Body of pancreas (tissue), 4 donors: Measurements from ENCODE around the gene COL5A1. TPM values are rescaled to one million over a fixed set of nuclear protein-coding genes. Genes with fewer than 3 reads are reported as not detected.

ENCODE experiments used
- ATAC-seq: fragments of 150-250 bp; one replicate; pipeline ENCODE4 v1.9.1; 2016
- DNase-seq, 4 donors: peaks; one replicate each; pipeline ENCODE4 v3.0.0-alpha.2; 2019
- H3K27ac ChIP-seq, 4 donors: fragments of 200-600 bp; sonication (generic); 1 replicate in 3 of 4; 2 replicates in 1 of 4; pipeline versions ENCODE4 v1.5.1 to v1.6.1; 2016 to 2019; ENCODE audit warnings: mild to moderate bottlenecking in 1 of 4, mixed read lengths in 1 of 4, moderate library complexity in 1 of 4
- H3K27me3 ChIP-seq, 2 donors: fragments of 200-600 bp; sonication (generic); one replicate each; pipeline ENCODE4 v1.6.0; 2016; ENCODE audit warnings: mild to moderate bottlenecking in 1 of 2
- H3K36me3 ChIP-seq, 2 donors: fragments of 200-600 bp; sonication (generic); replicated peaks in 1 of 2; 2 replicates each; pipeline ENCODE4 v1.5.1; 2016; ENCODE audit warnings: low read depth in 2 of 2; ENCODE audit not compliant: insufficient read depth in 1 of 2
- H3K4me1 ChIP-seq: fragments of 200-600 bp; sonication (generic); one replicate; pipeline ENCODE4 v1.6.0; 2016
- H3K4me3 ChIP-seq, 2 donors: fragments of 200-600 bp; sonication (generic); 1 replicate in 1 of 2; 2 replicates in 1 of 2; pipeline ENCODE4 v1.5.1; 2016 to 2019
- H3K9me3 ChIP-seq, 3 donors: fragments of 200-600 bp; sonication (generic); 1 replicate in 2 of 3; 2 replicates in 1 of 3; pipeline ENCODE4 v1.5.1; 2016
- POLR2A ChIP-seq, 3 donors: fragments of 450-650 bp; IDR thresholded peaks; one replicate each; pipeline ENCODE4 v1.6.1; 2016; ENCODE audit warnings: antibody characterized with exemption in 3 of 3, mild to moderate bottlenecking in 2 of 3
- WGBS, 2 donors: methylation state at CpG; one replicate each; pipeline ENCODE4 v1.1.5; 2017; 5-methylcytosine and 5-hydroxymethylcytosine counted together
- intact Hi-C: fragments of 100-400 bp; cut with DNase I; formaldehyde crosslinking; loops from one replicate; pipeline ENCODE4 v1.15.1; 2023
- total RNA-seq, 2 donors: library from RNA; depleted of rRNA; stranded (reverse); fragments of >200 nt; gene quantifications; one replicate each; pipeline ENCODE4 v1.1.0, GENCODE V29; 2016
- TF ChIP-seq, protein P1 (sequence below), 7 experiments: fragments of 450-650 bp in 4 of 7; fragments of 200-600 bp in 3 of 7; sonication (generic) in 3 of 7; IDR thresholded peaks; one replicate each; pipeline ENCODE4 v1.5.1; 2016 to 2019; ENCODE audit warnings: antibody characterized with exemption in 7 of 7

COL5A1 gene
- total RNA-seq, 2 donors from 2014 or later: 7.0 to 14.5 TPM

DNA sequence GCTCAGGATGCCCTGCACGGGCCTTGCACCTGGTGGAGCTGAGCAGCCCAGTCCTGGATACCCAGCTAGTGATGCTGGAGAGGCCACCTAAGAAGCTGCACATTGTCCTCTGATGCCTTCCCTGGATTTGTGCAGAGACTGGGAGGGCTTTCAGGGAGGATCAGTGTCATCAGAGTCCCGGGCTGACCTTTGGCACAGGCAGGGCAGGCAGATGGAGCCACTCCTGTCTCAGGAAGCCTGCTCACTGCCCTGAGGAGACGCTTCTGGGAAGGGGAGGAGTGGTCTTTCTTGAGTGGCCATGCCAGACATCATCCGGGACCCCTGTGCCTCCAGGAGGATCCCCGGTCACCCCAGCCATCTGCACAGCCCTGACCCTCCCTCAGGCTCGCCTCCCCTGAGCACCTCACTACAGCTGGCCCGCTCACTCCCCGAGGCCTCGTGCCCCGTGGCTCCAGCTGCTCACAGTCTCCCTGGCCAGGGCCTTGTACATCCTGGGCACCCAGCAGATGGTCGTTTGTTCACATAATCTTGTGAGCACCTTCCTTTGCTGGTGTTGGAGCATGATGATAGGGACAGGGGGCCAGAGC, 191.8 kb downstream of the COL5A1 start:
- 59 to 63% methylated on average over 9 to 11 of the region's 11 CpGs for WGBS, 2 donors
- Histone ChIP-seq H3K27ac (no peak overlapping the region), H3K4me3 (no peak overlapping the region), H3K4me1 (no peaks in the 10 kb centered on the region), H3K36me3 (no peaks in the 10 kb centered on the region), H3K9me3 (no peaks in the 10 kb centered on the region), H3K27me3 (no peaks in the 10 kb centered on the region)
- intact Hi-C loops: no loop called here
- ATAC-seq (no peak), DNase-seq (no peak)
- no peak for TF ChIP-seq POLR2A (IDR thresholded peaks at IDR 0.05)
- TF ChIP-seq, protein P1, sequence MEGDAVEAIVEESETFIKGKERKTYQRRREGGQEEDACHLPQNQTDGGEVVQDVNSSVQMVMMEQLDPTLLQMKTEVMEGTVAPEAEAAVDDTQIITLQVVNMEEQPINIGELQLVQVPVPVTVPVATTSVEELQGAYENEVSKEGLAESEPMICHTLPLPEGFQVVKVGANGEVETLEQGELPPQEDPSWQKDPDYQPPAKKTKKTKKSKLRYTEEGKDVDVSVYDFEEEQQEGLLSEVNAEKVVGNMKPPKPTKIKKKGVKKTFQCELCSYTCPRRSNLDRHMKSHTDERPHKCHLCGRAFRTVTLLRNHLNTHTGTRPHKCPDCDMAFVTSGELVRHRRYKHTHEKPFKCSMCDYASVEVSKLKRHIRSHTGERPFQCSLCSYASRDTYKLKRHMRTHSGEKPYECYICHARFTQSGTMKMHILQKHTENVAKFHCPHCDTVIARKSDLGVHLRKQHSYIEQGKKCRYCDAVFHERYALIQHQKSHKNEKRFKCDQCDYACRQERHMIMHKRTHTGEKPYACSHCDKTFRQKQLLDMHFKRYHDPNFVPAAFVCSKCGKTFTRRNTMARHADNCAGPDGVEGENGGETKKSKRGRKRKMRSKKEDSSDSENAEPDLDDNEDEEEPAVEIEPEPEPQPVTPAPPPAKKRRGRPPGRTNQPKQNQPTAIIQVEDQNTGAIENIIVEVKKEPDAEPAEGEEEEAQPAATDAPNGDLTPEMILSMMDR (IDR thresholded peaks at IDR 0.05): no peak

DNA sequence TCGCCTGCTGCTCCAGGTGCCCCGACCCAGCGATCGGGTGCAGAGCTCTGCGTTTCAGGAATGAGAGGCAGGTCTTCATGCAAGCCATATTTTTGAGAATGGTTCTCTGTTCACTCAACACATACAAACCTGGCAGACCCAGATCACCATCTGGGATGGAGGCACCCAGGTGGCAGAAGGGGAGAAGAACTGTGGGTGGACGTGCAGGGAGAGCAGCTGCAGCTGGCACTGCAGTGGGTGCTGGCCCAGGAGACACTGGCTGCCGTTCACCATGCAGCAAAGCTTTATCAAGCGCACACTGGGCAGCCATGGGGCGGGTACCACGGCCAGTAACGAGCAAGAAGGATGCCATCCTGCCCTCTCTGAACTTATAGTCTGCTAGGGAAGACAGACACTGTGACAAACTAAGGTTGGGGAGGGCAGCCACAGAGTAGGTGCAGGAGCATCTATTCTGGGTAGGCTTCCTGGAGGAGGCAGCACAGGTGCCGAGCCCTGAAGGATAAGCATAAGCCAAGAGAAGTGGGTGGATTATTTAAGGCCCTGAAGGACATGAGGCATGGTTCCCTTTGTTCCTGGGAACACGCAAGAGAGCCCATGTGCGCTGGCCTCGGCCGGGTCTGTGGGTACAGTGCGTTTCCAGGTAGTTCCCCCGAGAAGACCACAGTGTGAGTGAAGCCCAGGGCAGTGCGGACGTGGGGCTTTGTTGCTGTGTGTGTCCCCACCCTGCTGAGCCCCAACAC, 192.8 kb downstream of the COL5A1 start:
- ATAC-seq (no peak), DNase-seq (no peak)
- no peak overlapping the region for H3K4me3 ChIP-seq
- no peaks in the 10 kb centered on the region for H3K36me3 ChIP-seq
- no peak overlapping the region for H3K27ac ChIP-seq
- 77 to 78% methylated on average over 16 to 20 of the region's 20 CpGs for WGBS, 2 donors
- no peak for TF ChIP-seq POLR2A (IDR thresholded peaks at IDR 0.05)
- TF ChIP-seq, protein P1 (IDR thresholded peaks at IDR 0.05): no peak
- no peaks in the 10 kb centered on the region for H3K4me1 ChIP-seq
- H3K27me3 ChIP-seq: no peaks in the 10 kb centered on the region
- intact Hi-C loops: no loop called here
- H3K9me3 ChIP-seq: no peaks in the 10 kb centered on the region

DNA sequence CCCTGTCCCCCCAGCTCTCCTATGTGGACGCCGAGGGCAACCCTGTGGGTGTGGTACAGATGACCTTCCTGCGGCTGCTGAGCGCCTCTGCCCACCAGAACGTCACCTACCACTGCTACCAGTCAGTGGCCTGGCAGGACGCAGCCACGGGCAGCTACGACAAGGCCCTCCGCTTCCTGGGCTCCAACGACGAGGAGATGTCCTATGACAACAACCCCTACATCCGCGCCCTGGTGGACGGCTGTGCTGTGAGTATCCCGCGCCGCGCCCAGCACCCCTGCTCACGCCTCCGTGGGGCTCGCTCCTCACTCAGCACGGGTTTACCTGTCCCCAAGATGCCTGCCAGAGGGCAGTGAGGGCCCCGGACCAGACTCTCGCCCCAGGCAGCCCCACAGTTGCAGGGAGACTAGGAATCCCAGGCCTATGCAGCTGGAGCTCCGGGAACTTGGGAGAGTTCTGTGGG, 193.4 kb downstream of the COL5A1 start:
- no peaks in the 10 kb centered on the region for H3K9me3 ChIP-seq
- DNase-seq (no peak), ATAC-seq (no peak)
- WGBS, 2 donors: 67 to 70% methylated on average over 17 to 22 of the region's 25 CpGs
- H3K36me3 ChIP-seq: no peaks in the 10 kb centered on the region
- H3K27ac ChIP-seq: no peak overlapping the region
- no peaks in the 10 kb centered on the region for H3K4me1 ChIP-seq
- intact Hi-C loops: no loop called here
- TF ChIP-seq, protein P1 (IDR thresholded peaks at IDR 0.05): no peak
- TF ChIP-seq POLR2A (IDR thresholded peaks at IDR 0.05): no peak
- no peaks in the 10 kb centered on the region for H3K27me3 ChIP-seq
- H3K4me3 ChIP-seq: no peak overlapping the region

DNA sequence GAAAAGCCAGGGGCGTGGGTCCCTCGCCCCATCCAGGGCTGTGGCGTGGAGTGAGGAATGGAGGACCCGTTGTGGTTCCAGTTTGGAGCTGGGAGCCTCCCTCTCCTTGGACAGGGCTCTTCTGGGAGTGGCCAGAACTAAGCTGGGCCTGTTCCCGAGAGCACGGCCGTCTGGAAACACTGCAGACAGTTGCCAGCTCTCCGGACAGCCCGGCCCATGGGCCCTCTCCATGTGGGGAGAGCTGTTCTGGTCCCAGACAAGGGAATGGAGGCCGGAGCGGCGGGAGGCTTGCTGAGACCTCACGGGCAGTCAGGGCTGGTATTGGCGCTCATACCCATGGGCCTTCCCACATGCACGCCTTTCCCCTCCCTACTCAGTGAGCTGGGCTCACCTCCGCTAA, 193.8 kb downstream of the COL5A1 start:
- no peaks in the 10 kb centered on the region for H3K4me1 ChIP-seq
- no peaks in the 10 kb centered on the region for H3K36me3 ChIP-seq
- intact Hi-C loops: no loop called here
- no peak for TF ChIP-seq POLR2A (IDR thresholded peaks at IDR 0.05)
- TF ChIP-seq, protein P1 (IDR thresholded peaks at IDR 0.05): no peak
- WGBS, 2 donors: 40 to 71% methylated on average over 2 to 16 of the region's 16 CpGs
- no peak overlapping the region for H3K27ac ChIP-seq
- no peaks in the 10 kb centered on the region for H3K27me3 ChIP-seq
- ATAC-seq (peak; percentile 15), DNase-seq (peak in 1 of 4 donors; percentile 4)
- H3K9me3 ChIP-seq: no peaks in the 10 kb centered on the region
- H3K4me3 ChIP-seq: no peak overlapping the region
